ENCODE data around the gene HACD4.

DNA sequence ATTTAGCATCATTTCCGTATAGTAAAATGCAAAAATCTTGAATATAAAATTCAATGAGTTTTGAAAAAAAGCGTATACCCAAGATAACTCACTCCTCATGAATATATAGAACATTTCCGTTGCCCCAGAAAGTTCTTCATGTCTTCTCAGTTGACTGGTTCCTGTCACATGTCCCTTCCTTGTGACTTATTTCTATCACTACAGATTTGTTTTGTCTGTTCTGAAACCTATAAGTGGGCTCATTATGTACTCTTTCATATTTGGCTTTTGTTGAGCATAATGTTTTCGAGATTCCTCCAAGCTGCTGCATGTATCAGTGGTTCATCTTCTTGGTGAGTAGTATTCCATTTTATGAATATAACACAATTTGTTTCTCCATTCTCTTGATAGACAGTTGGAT, 11.0 kb upstream of the HACD4 start:
- no peak for TF ChIP-seq CTCF (IDR thresholded peaks at IDR 0.05)
- TF ChIP-seq EZH2phosphoT487 (IDR thresholded peaks at IDR 0.05) = no peak
